T-helper 1 cell treated with Interleukin-12 subunit alpha and Interleukin-12 subunit beta and Interleukin-4 antibody, amounts not matched to agents 30 μg/mL and 1 μg/mL, for 36 hours (primary cell): ENCODE data around the gene DNAL1.

Experiments used
- H3K27ac Mint-ChIP-seq: one replicate; pipeline ENCODE4 v1.8.0; 2021; ENCODE audit warnings: mild to moderate bottlenecking, mixed read lengths
- H3K27me3 Mint-ChIP-seq: one replicate; pipeline ENCODE4 v1.8.0; 2021; ENCODE audit warnings: low read depth, mixed read lengths
- H3K36me3 Mint-ChIP-seq: one replicate; pipeline ENCODE4 v1.8.0; 2021; ENCODE audit warnings: low read depth, mixed read lengths
- H3K4me1 Mint-ChIP-seq: one replicate; pipeline ENCODE4 v1.8.0; 2021; ENCODE audit warnings: low read depth, mixed read lengths
- H3K4me3 Mint-ChIP-seq: one replicate; pipeline ENCODE4 v1.8.0; 2021; ENCODE audit warnings: mild to moderate bottlenecking, moderate library complexity, mixed read lengths
- H3K9me3 Mint-ChIP-seq: one replicate; pipeline ENCODE4 v1.8.0; 2021; ENCODE audit warnings: mixed read lengths

Gene DNAL1

DNA sequence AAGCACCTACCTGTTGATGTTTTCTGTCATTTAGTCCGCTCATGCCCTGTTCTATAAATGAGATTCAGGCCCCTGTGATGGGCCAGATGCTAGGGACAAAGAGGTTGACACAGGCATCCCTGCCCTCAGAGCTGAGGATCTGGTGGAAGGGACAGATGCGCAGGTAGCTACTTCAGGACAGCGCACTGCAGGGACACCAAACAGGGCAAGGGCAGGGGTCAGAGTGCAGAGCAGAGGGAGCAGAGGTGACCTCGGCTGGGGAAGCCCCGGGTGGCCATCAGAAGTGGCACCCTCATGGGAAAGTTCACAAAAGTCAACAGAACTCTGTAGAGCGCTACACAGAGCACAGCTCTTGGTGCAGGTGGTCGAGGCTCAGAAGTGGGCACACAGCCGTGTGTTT, 75.0 kb downstream of the DNAL1 start:
- H3K4me3 Mint-ChIP-seq = no peak overlapping the region
- no peaks in the 10 kb centered on the region for H3K27me3 Mint-ChIP-seq
- peaks cover 39% of the 10 kb centered on the region for H3K36me3 Mint-ChIP-seq
- no peak overlapping the region for H3K27ac Mint-ChIP-seq
- H3K9me3 Mint-ChIP-seq = no peaks in the 10 kb centered on the region
- H3K4me1 Mint-ChIP-seq = peaks cover 4% of the 10 kb centered on the region

DNA sequence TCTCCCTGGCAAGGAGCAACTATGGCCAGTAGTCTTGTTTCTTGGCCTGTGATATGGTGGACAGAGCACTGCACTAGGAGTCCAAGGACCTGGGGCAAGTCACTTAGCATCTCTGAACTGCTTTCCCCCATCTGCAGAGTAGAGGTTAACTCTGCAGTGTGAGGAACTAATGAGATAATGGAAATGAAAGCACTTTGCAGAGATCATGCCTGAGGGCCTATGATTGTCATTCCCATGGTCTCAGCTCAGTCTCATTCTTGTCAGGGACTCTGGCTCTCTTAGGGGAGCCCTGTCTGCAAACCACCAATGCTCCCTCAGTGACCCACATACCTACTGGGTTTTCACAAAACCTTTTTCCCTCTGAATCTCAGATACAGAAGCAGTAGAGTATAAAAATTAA, 75.8 kb downstream of the DNAL1 start:
- H3K9me3 Mint-ChIP-seq = no peaks in the 10 kb centered on the region
- no peak overlapping the region for H3K4me3 Mint-ChIP-seq
- H3K27me3 Mint-ChIP-seq = no peaks in the 10 kb centered on the region
- no peak overlapping the region for H3K27ac Mint-ChIP-seq
- H3K4me1 Mint-ChIP-seq = peaks cover 4% of the 10 kb centered on the region
- H3K36me3 Mint-ChIP-seq = peaks cover 42% of the 10 kb centered on the region

GRCh38 chr14:73721101-73721821, 76.5 kb downstream of the DNAL1 start:
- H3K4me3 Mint-ChIP-seq = no peak overlapping the region

DNA sequence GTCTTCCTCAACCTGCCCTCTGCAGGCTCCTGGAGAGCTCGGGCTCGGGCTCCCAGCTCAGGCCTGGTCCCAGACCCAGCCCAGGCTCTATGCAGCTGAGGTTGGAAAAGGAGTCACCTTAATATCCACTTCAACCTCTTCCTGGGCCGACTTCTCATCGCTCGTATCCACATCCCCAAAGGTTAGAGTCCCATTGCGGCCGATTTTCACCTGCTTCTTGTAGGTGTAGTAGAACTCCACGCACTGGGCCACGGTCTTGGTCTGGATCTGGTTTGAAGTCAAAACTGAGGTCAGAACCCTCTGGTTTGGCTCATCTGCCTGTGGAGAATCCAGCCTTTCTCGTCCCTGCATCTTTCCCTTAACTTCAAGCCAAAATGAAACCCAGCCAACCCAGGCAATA, 77.8 kb downstream of the DNAL1 start:
- Mint-ChIP-seq H3K4me3 (no peak overlapping the region), H3K36me3 (peaks cover 48% of the 10 kb centered on the region), H3K27me3 (no peaks in the 10 kb centered on the region), H3K27ac (no peak overlapping the region), H3K4me1 (peaks cover 7% of the 10 kb centered on the region), H3K9me3 (no peaks in the 10 kb centered on the region)

More at GRCh38 chr14:73721101-73721821, 76.5 kb downstream of the DNAL1 start:
- H3K4me1 Mint-ChIP-seq = peaks cover 4% of the 10 kb centered on the region
- H3K27me3 Mint-ChIP-seq = no peaks in the 10 kb centered on the region
- H3K9me3 Mint-ChIP-seq = no peaks in the 10 kb centered on the region
- no peak overlapping the region for H3K27ac Mint-ChIP-seq
- peaks cover 45% of the 10 kb centered on the region for H3K36me3 Mint-ChIP-seq

GRCh38 chr14:73723406-73723796, 78.6 kb downstream of the DNAL1 start:
- Mint-ChIP-seq H3K9me3 (no peaks in the 10 kb centered on the region), H3K27ac (peak overlapping the region; percentile 27), H3K36me3 (peaks cover 43% of the 10 kb centered on the region), H3K4me3 (no peak overlapping the region), H3K4me1 (peaks cover 8% of the 10 kb centered on the region), H3K27me3 (no peaks in the 10 kb centered on the region)

GRCh38 chr14:73723797-73724661, 79.2 kb downstream of the DNAL1 start:
- H3K4me3 Mint-ChIP-seq = no peak overlapping the region
- no peaks in the 10 kb centered on the region for H3K27me3 Mint-ChIP-seq
- peaks cover 48% of the 10 kb centered on the region for H3K36me3 Mint-ChIP-seq

GRCh38 chr14:73724696-73725095, 79.9 kb downstream of the DNAL1 start:
- Mint-ChIP-seq H3K4me1 (peaks cover 21% of the 10 kb centered on the region), H3K4me3 (no peak overlapping the region), H3K27me3 (no peaks in the 10 kb centered on the region), H3K9me3 (no peaks in the 10 kb centered on the region), H3K27ac (peak overlapping the region; percentile 15), H3K36me3 (peaks cover 47% of the 10 kb centered on the region)

More at GRCh38 chr14:73723797-73724661, 79.2 kb downstream of the DNAL1 start:
- Mint-ChIP-seq H3K27ac (no peak overlapping the region), H3K9me3 (no peaks in the 10 kb centered on the region), H3K4me1 (peaks cover 15% of the 10 kb centered on the region)

DNA sequence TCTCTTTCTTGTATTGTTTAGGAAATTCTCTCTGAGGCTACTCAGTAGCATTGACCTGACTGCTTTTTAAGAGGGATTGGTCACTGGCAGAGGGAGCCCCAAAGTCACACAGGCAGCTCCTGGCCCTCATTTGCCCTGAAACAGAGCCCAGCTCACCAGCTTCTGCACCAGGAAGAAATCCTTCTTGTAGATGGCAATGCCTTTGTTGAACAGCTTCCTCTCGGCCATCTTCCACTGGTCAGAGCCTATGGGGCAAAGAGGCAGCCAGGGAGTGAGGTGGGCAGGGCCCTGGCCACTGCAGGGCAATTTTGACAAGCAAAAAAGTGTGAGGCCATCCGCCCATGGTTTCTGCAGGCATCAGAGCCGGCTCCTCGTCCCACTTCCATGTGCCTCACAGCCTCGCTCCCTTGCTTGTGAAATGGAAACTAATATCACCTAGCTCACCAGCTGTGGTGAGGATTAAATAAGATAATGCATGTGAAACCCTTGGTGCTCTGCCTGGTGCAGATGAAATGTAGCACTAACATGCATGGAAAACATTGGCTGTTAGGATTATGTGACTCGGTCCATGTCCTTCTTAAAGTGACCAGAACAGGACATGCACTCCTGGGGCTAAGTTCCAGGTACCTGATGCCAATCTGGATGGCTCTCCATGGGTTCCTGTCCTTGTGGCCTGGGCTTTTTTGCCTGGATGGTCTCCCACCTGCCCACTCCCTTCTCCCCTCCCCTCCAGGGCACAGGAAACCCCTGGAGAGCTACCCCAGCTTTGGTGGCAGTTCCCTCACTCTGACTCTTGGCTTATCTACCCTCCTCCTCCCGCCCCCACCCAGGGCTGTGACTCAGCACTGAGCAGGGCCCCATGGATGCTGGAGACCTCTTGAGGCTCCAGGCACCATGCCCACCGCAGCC, 80.6 kb downstream of the DNAL1 start:
- Mint-ChIP-seq H3K4me3 (no peak overlapping the region), H3K36me3 (peaks cover 52% of the 10 kb centered on the region), H3K27me3 (no peaks in the 10 kb centered on the region), H3K27ac (peak overlapping the region; percentile 15), H3K4me1 (peaks cover 21% of the 10 kb centered on the region), H3K9me3 (no peaks in the 10 kb centered on the region)

DNA sequence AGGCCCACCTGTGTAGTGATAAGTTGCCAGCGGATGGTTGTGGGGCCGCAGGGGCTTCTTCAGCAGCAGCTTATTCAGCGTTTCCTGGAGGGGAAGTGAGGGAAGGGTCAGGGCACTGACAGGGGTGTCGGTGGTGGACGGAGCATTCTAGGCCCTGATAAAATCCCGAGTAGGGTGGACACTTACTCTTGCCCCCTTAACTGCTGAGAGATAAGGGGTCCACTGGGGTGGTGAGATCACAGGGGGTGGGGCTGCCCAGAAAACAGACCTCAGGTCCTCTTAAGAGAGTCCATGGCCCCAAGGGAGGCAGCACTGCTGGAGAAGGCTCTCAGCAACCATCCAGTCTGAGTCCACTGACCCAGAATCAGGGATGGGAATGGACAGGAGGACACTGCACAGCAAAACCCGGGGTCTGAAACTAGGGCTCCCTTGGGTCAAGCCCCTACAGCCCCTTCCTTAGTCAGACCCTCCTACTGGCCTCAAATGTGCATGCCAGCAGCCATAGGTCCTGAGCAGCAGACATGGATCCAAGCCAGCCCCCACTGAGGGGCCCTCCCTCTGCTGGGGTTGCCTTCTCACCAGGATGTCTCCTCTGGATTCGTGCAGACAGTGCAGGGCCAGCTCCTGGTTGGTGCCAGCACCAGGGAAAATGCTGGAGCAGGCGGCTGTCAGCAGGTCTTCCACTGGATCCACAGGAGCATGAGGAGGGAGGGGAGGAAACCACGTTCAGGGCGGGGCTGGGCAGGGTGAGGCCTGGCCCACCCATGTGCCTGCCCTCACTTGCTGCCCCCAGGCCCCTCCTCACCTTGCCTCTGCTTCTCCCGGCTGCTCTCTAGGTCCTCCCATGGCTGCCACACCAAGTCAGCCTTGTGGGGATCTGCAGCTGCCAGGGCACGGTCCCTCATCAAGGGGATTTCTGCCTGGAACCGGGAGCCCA, 81.5 kb downstream of the DNAL1 start:
- Mint-ChIP-seq H3K27me3 (no peaks in the 10 kb centered on the region), H3K27ac (peak overlapping the region; percentile 49), H3K4me3 (no peak overlapping the region), H3K9me3 (no peaks in the 10 kb centered on the region), H3K4me1 (peaks cover 21% of the 10 kb centered on the region), H3K36me3 (peaks cover 51% of the 10 kb centered on the region)

DNA sequence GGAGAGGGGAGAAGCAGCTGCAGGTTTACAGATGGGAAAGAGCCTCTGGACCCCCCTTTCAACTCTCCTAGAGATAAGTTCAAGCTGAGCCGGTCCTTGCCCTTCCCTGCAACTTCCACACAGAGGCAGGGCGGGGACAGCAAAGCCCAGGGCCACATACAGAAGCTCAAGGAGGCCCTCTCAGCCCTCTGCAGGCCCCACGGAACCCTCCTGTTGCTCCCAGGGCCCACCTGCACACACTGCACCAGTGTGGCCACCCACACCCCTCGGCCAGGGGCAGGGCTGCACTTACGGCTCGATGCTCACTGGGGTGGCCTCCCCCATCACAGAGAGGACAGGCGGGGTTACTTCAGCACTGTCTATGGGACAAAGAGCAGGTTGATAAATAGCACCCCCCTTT, 82.4 kb downstream of the DNAL1 start:
- Mint-ChIP-seq H3K27ac (no peak overlapping the region), H3K27me3 (no peaks in the 10 kb centered on the region), H3K4me3 (no peak overlapping the region), H3K4me1 (peaks cover 25% of the 10 kb centered on the region), H3K9me3 (no peaks in the 10 kb centered on the region), H3K36me3 (peaks cover 47% of the 10 kb centered on the region)

GRCh38 chr14:73728717-73729330, 84.0 kb downstream of the DNAL1 start:
- Mint-ChIP-seq H3K27me3 (no peaks in the 10 kb centered on the region), H3K4me1 (peaks cover 21% of the 10 kb centered on the region), H3K27ac (peak overlapping the region; percentile 64), H3K9me3 (no peaks in the 10 kb centered on the region), H3K36me3 (peaks cover 36% of the 10 kb centered on the region), H3K4me3 (no peak overlapping the region)

- peaks cover 37% of the 10 kb centered on the region for H3K36me3 Mint-ChIP-seq
Observed at GRCh38 chr14:73729556-73730265, 84.9 kb downstream of the DNAL1 start.

GRCh38 chr14:73731111-73731510, 86.3 kb downstream of the DNAL1 start:
- H3K36me3 Mint-ChIP-seq = peaks cover 34% of the 10 kb centered on the region
- no peaks in the 10 kb centered on the region for H3K27me3 Mint-ChIP-seq
- H3K9me3 Mint-ChIP-seq = no peaks in the 10 kb centered on the region
- peaks cover 27% of the 10 kb centered on the region for H3K4me1 Mint-ChIP-seq
- no peak overlapping the region for H3K27ac Mint-ChIP-seq
- no peak overlapping the region for H3K4me3 Mint-ChIP-seq

More at GRCh38 chr14:73729556-73730265, 84.9 kb downstream of the DNAL1 start:
- Mint-ChIP-seq H3K9me3 (no peaks in the 10 kb centered on the region), H3K27ac (peak overlapping the region; percentile 75), H3K27me3 (no peaks in the 10 kb centered on the region), H3K4me3 (no peak overlapping the region), H3K4me1 (peaks cover 24% of the 10 kb centered on the region)
